Mesendoderm (in vitro differentiated cells): ENCODE data around the gene SRSF1.

Experiments
- DNase-seq: peaks from one replicate; pipeline ENCODE4 v3.0.0; 2013
- H2AK5ac ChIP-seq: 2 replicates; pipeline ENCODE4 v1.6.1; 2013; ENCODE audit warnings: low read length, inconsistent platforms
- H2BK120ac ChIP-seq: 2 replicates; pipeline ENCODE4 v1.6.1; 2013; ENCODE audit warnings: low read depth, mild to moderate bottlenecking, low read length, moderate library complexity, mixed read lengths
- H2BK15ac ChIP-seq: replicated peaks from 2 replicates; pipeline ENCODE4 v1.6.1; 2013; ENCODE audit warnings: low read depth, mild to moderate bottlenecking, moderate library complexity
- H2BK5ac ChIP-seq: 2 replicates; pipeline ENCODE4 v1.6.1; 2013; ENCODE audit warnings: low read length, inconsistent platforms
- H3K18ac ChIP-seq: 2 replicates; pipeline ENCODE4 v1.6.1; 2013; ENCODE audit warnings: mild to moderate bottlenecking, low read length, mixed read lengths
- H3K23ac ChIP-seq: one replicate; pipeline ENCODE4 v1.6.1; 2013; ENCODE audit warnings: low read length
- H3K27ac ChIP-seq: 2 replicates; pipeline ENCODE4 v1.5.1; 2013; ENCODE audit warnings: low read depth, mild to moderate bottlenecking, inconsistent platforms, low read length, moderate library complexity
- H3K27me3 ChIP-seq: 2 replicates; pipeline ENCODE4 v1.6.1; 2013; ENCODE audit warnings: low read length, control low read depth, mild to moderate bottlenecking, inconsistent platforms; ENCODE audit not compliant: insufficient read depth, poor library complexity
- H3K36me3 ChIP-seq: 2 replicates; pipeline ENCODE4 v1.6.1; 2013; ENCODE audit warnings: low read length, inconsistent platforms; ENCODE audit not compliant: control insufficient read depth, insufficient read depth
- H3K4ac ChIP-seq: one replicate; pipeline ENCODE4 v1.6.1; 2013; ENCODE audit warnings: low read depth, mild to moderate bottlenecking, low read length, moderate library complexity
- H3K4me1 ChIP-seq: 2 replicates; pipeline ENCODE4 v1.6.1; 2013; ENCODE audit warnings: low read depth, low read length, inconsistent platforms; ENCODE audit not compliant: control insufficient read depth
- H3K4me2 ChIP-seq: 2 replicates; pipeline ENCODE4 v1.6.1; 2013; ENCODE audit warnings: low read length
- H3K4me3 ChIP-seq: 2 replicates; pipeline ENCODE4 v1.5.1; 2013; ENCODE audit warnings: mild to moderate bottlenecking, low read length
- H3K56ac ChIP-seq: one replicate; pipeline ENCODE4 v1.6.1; 2013; ENCODE audit warnings: low read length
- H3K79me1 ChIP-seq: 2 replicates; pipeline ENCODE4 v1.6.1; 2013; ENCODE audit warnings: low read length, inconsistent platforms
- H3K79me2 ChIP-seq: 2 replicates; pipeline ENCODE4 v1.6.1; 2013; ENCODE audit warnings: mild to moderate bottlenecking, low read length; ENCODE audit not compliant: control insufficient read depth, insufficient read depth
- H3K9ac ChIP-seq: 2 replicates; pipeline ENCODE4 v1.6.1; 2013; ENCODE audit warnings: low read length, inconsistent platforms
- H4K5ac ChIP-seq: one replicate; pipeline ENCODE4 v1.6.1; 2013; ENCODE audit warnings: low read length
- H4K8ac ChIP-seq: one replicate; pipeline ENCODE4 v1.6.1; 2013; ENCODE audit warnings: low read depth, mild to moderate bottlenecking, control low read depth, low read length, moderate library complexity
- WGBS: extraction: QIAGEN DNeasy Blood & Tissue Kit; methylation state at CpG from one replicate; pipeline ENCODE4 v1.1.7; 2013; ENCODE audit warnings: low lambda C conversion rate, missing lambda C conversion rate; ENCODE audit not compliant: insufficient coverage; ENCODE audit errors: extremely low coverage; 5-methylcytosine and 5-hydroxymethylcytosine counted together

SRSF1 gene

DNA sequence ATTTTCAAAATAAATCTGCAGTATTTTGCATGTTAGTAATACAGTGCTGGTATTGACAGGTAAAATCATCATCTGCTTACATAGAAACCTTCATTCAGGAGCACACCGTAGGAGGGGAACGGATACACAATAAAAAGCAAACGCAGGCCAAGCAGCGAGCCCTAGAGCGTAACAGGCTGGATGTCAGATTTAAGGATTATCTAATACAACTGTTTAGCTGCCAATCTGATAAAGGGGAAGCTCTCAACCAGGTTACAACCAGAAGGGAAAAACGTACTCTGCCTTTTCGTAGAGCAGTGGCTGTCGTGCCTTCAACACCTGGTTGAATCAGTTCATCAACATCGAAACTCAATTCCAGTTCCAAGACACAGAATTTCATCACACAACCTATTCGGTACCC lies 35.5 kb downstream of the SRSF1 start:
- no peak overlapping the region for H3K27ac ChIP-seq
- H3K27me3 ChIP-seq: no peaks in the 10 kb centered on the region
- peaks cover 1% of the 10 kb centered on the region for H3K79me1 ChIP-seq
- H3K23ac ChIP-seq: no peak overlapping the region
- H3K9ac ChIP-seq: no peak overlapping the region
- H3K56ac ChIP-seq: no peak overlapping the region
- no peak for DNase-seq
- H3K4ac ChIP-seq: no peak overlapping the region
- H2BK120ac ChIP-seq: no peak overlapping the region
- peaks cover 7% of the 10 kb centered on the region for H3K36me3 ChIP-seq
- H3K4me3 ChIP-seq: no peak overlapping the region
- no peak overlapping the region for H3K18ac ChIP-seq
- no peaks in the 10 kb centered on the region for H3K79me2 ChIP-seq
- H2BK15ac ChIP-seq: no peak overlapping the region
- H2AK5ac ChIP-seq: no peak overlapping the region
- H3K4me2 ChIP-seq: no peak overlapping the region
- no peaks in the 10 kb centered on the region for H3K4me1 ChIP-seq
- no peak overlapping the region for H4K5ac ChIP-seq
- no peak overlapping the region for H4K8ac ChIP-seq
- WGBS: no CpG with 5 or more reads among the region's 10 CpGs
- no peak overlapping the region for H2BK5ac ChIP-seq

DNA sequence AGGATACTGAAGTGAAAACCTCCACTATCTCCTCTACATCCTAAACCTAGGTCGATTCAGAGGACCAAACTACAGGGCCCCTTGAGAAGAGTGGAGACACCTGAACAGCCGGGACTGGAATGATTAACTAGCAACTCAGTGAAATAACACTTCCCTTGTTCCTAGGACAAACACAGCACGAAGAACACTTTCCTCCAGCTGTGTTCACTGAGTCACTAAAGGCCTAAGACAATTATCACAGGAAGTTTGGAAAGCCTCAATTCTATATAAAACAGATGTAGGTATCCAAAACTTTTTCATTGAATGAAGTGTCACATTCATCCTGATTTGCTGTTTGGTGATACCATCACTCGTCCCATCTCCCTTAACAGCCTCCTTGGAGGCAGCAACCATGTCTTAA lies 36.3 kb downstream of the SRSF1 start:
- Histone ChIP-seq H4K8ac (no peak overlapping the region), H4K5ac (no peak overlapping the region), H3K79me2 (no peaks in the 10 kb centered on the region), H2BK5ac (no peak overlapping the region), H3K23ac (no peak overlapping the region), H3K9ac (no peak overlapping the region), H3K18ac (no peak overlapping the region), H3K56ac (no peak overlapping the region), H2AK5ac (no peak overlapping the region), H3K36me3 (peaks cover 7% of the 10 kb centered on the region), H2BK120ac (no peak overlapping the region), H3K4me2 (no peak overlapping the region), H3K4ac (no peak overlapping the region), H3K27me3 (no peaks in the 10 kb centered on the region), H2BK15ac (no peak overlapping the region), H3K27ac (no peak overlapping the region), H3K4me1 (no peaks in the 10 kb centered on the region), H3K4me3 (no peak overlapping the region), H3K79me1 (no peaks in the 10 kb centered on the region)
- WGBS: no CpG with 5 or more reads among the region's 4 CpGs
- DNase-seq: no peak

DNA sequence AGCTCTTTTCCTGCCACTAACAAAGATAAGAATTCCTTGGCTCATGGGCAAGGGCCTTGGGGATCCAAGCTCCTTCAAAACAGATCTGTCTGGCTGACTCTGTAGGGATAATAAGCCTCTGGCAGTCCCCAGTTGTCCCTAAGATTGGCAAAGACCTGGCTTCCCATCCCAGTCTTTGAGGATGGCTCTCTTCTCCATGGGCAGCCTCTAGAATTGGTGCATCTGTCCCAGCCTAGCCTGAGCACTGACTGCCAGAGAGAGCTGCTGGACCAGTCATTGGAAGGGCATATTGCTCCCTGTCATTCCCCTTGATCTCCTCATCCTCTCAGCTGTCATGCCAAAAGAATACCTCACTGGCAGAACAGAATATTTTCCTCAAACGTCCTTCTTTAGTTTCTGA lies 38.6 kb downstream of the SRSF1 start:
- H2BK15ac ChIP-seq: no peak overlapping the region
- no peaks in the 10 kb centered on the region for H3K79me2 ChIP-seq
- no peak overlapping the region for H2BK120ac ChIP-seq
- no peak overlapping the region for H4K5ac ChIP-seq
- H3K36me3 ChIP-seq: no peaks in the 10 kb centered on the region
- no peak overlapping the region for H3K9ac ChIP-seq
- no peak overlapping the region for H4K8ac ChIP-seq
- no peak for DNase-seq
- H3K4me2 ChIP-seq: no peak overlapping the region
- no peak overlapping the region for H3K18ac ChIP-seq
- no CpG with 5 or more reads among the region's 1 CpG for WGBS
- no peak overlapping the region for H3K56ac ChIP-seq
- H3K27ac ChIP-seq: no peak overlapping the region
- H3K4me3 ChIP-seq: no peak overlapping the region
- H3K27me3 ChIP-seq: no peaks in the 10 kb centered on the region
- H2AK5ac ChIP-seq: no peak overlapping the region
- no peak overlapping the region for H3K23ac ChIP-seq
- H2BK5ac ChIP-seq: no peak overlapping the region
- H3K4ac ChIP-seq: no peak overlapping the region
- no peaks in the 10 kb centered on the region for H3K4me1 ChIP-seq
- H3K79me1 ChIP-seq: no peaks in the 10 kb centered on the region

DNA sequence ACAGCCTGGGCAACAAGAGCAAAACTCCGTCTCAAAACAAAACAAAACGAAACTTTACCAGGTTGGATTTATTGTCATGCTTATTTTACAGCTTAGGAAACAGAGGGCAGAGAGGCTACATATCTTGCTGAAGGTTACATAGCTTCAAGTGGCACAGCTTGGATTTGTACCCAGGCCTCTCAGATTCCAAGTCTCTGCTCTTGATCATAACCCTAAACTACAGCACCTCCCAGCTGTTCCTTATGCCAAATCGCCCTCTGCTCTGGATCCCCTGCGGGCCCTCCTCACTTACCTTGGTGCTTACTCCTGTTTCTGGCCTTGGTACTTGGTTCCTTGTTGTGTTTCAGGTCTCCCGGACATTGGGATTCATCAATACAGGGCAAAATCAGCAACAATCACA lies 40.2 kb downstream of the SRSF1 start:
- Histone ChIP-seq H4K8ac (no peak overlapping the region), H3K79me1 (no peaks in the 10 kb centered on the region), H3K23ac (no peak overlapping the region), H3K4me1 (no peaks in the 10 kb centered on the region), H4K5ac (no peak overlapping the region), H2BK120ac (no peak overlapping the region), H3K27me3 (no peaks in the 10 kb centered on the region), H2AK5ac (no peak overlapping the region), H3K4ac (no peak overlapping the region), H3K56ac (no peak overlapping the region), H3K18ac (no peak overlapping the region), H2BK5ac (no peak overlapping the region), H3K4me3 (no peak overlapping the region), H3K36me3 (no peaks in the 10 kb centered on the region), H2BK15ac (no peak overlapping the region), H3K9ac (no peak overlapping the region), H3K4me2 (no peak overlapping the region), H3K79me2 (no peaks in the 10 kb centered on the region), H3K27ac (no peak overlapping the region)
- DNase-seq: no peak
- WGBS: no CpG with 5 or more reads among the region's 5 CpGs

DNA sequence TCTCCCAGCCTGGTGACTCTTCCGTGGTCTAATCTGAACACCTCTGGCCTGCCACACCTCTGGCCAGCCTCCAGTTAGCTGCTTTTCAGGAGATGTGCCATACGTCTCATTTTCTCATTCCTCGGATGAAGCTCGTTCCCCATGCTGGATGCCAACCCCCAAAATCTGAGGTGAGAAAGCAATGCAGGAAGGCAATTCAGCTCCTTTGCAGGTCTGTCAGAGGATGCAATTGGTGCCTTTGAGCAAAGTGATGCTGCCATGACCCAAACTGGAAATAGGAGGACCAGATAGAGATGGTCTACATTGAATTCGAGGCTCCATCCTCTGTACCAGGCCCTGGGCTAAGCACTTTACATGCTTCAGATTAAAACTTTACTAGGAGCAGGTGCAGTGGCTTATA lies 40.8 kb downstream of the SRSF1 start:
- Histone ChIP-seq H4K5ac (no peak overlapping the region), H3K23ac (no peak overlapping the region), H3K56ac (no peak overlapping the region), H2BK120ac (no peak overlapping the region), H3K27ac (no peak overlapping the region), H2BK15ac (no peak overlapping the region), H3K79me2 (no peaks in the 10 kb centered on the region), H3K4ac (no peak overlapping the region), H4K8ac (no peak overlapping the region), H3K18ac (no peak overlapping the region), H2BK5ac (no peak overlapping the region), H3K79me1 (no peaks in the 10 kb centered on the region), H3K36me3 (no peaks in the 10 kb centered on the region), H3K9ac (no peak overlapping the region), H3K4me2 (no peak overlapping the region), H3K4me1 (no peaks in the 10 kb centered on the region), H3K27me3 (no peaks in the 10 kb centered on the region), H3K4me3 (no peak overlapping the region), H2AK5ac (no peak overlapping the region)
- DNase-seq: no peak
- no CpG with 5 or more reads among the region's 5 CpGs for WGBS

DNA sequence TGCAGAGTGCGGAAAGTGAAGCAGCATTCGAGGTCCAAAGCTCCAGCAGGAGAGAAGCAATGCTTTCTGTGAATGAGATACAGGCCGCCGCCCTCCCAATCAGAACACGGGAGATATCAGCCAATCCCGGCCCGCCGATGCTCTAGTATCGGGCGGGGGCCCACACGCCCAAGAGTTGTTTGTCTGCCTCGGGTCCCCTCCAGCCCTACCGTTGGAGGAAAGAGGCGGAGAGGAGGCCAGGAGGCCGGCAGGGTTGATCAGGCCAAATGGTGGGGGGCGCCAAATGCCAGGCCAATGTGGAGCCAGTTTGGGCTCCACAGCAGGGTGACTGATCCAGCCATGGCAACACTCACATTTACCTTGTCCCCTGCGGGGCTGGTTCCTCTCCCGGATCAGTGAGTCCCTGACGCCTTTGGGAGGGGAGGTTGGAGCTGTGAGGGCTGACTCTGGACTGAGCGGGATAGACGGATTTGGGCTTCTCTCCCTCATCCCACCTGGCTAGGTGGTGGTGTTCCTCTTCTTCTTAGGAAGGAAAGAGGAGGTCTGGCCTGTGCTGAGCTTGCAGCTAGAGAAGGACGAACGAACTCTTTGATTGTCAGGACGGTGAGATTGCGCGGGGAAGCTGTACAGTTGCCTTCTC lies 41.4 kb downstream of the SRSF1 start:
- Histone ChIP-seq H3K4ac (no peak overlapping the region), H3K79me1 (no peaks in the 10 kb centered on the region), H3K36me3 (no peaks in the 10 kb centered on the region), H3K9ac (no peak overlapping the region), H2BK15ac (no peak overlapping the region), H2BK5ac (no peak overlapping the region), H4K5ac (no peak overlapping the region), H3K79me2 (no peaks in the 10 kb centered on the region), H3K27me3 (no peaks in the 10 kb centered on the region), H3K18ac (no peak overlapping the region), H2AK5ac (no peak overlapping the region), H3K4me1 (no peaks in the 10 kb centered on the region), H4K8ac (no peak overlapping the region), H3K4me2 (no peak overlapping the region), H3K56ac (no peak overlapping the region), H3K27ac (no peak overlapping the region), H3K4me3 (no peak overlapping the region), H2BK120ac (no peak overlapping the region), H3K23ac (no peak overlapping the region)
- DNase-seq: no peak
- WGBS: no CpG with 5 or more reads among the region's 26 CpGs
